CD4-positive, alpha-beta T cell (primary cell): ENCODE measurements around the gene LYSMD1. TPM values are rescaled to one million over a fixed set of nuclear protein-coding genes. Genes with fewer than 3 reads are reported as not detected.

Experiments
- ATAC-seq: fragments of 200-7000 bp; cut with Tn5 transposase; one replicate; pipeline ENCODE4 v1.10.0; 2022; ENCODE audit warnings: mild to moderate bottlenecking; ENCODE audit not compliant: poor library complexity
- CTCF ChIA-PET: fragments of 350-600 bp; sonication (Branson Sonifier 250); formaldehyde crosslinking; loops from one replicate; lab custom pipeline; 2021; ENCODE audit warnings: antibody characterized with exemption, inconsistent platforms; lab: Charles Lee
- POLR2A ChIA-PET: fragments of 350-600 bp; sonication (Branson Sonifier 250); formaldehyde crosslinking; loops from one replicate; lab custom pipeline; 2021; ENCODE audit warnings: antibody characterized with exemption, inconsistent platforms; lab: Charles Lee
- DNase-seq, 14 experiments: peaks; one replicate each; pipeline ENCODE4 v3.0.0-alpha.2; 2013 to 2020; ENCODE audit warnings: mixed read lengths in 2 of 14
- H3K27ac ChIP-seq, 2 donors: one replicate each; pipeline versions ENCODE4 v1.5.1 to v1.7.0; 2013; ENCODE audit warnings: low read length in 2 of 2, low read depth in 1 of 2, mild to moderate bottlenecking in 1 of 2
- H3K27me3 ChIP-seq, 2 experiments: 1 replicate in 1 of 2; 2 replicates in 1 of 2; pipeline versions ENCODE4 v1.6.1 to v1.7.0; 2013; ENCODE audit warnings: low read length in 2 of 2, control low read depth in 1 of 2, mild to moderate bottlenecking in 1 of 2, moderate library complexity in 1 of 2; ENCODE audit not compliant: insufficient read depth in 2 of 2, control insufficient read depth in 1 of 2
- H3K36me3 ChIP-seq: one replicate; pipeline ENCODE4 v1.6.1; 2013; ENCODE audit warnings: low read length, control low read depth; ENCODE audit not compliant: insufficient read depth
- H3K4me1 ChIP-seq: one replicate; pipeline ENCODE4 v1.6.1; 2013; ENCODE audit warnings: low read length, control low read depth; ENCODE audit not compliant: insufficient read depth
- H3K4me3 ChIP-seq: one replicate; pipeline ENCODE4 v1.5.1; 2013; ENCODE audit warnings: mild to moderate bottlenecking, low read length, moderate library complexity
- H3K9me3 ChIP-seq, 2 experiments: 1 replicate in 1 of 2; 2 replicates in 1 of 2; pipeline versions ENCODE4 v1.6.1 to v1.7.0; 2013; ENCODE audit warnings: low read length in 2 of 2, mild to moderate bottlenecking in 2 of 2, control low read depth in 1 of 2, moderate library complexity in 1 of 2; ENCODE audit not compliant: control insufficient read depth in 1 of 2, insufficient read depth in 1 of 2
- H3K27ac Mint-ChIP-seq: one replicate; pipeline ENCODE4 v1.8.0; 2020; ENCODE audit warnings: mixed read lengths
- H3K27me3 Mint-ChIP-seq: one replicate; pipeline ENCODE4 v1.8.0; 2021; ENCODE audit warnings: mixed read lengths
- H3K36me3 Mint-ChIP-seq: one replicate; pipeline ENCODE4 v1.8.0; 2021; ENCODE audit warnings: low read depth, mixed read lengths
- H3K4me1 Mint-ChIP-seq: one replicate; pipeline ENCODE4 v1.8.0; 2021; ENCODE audit warnings: low read depth, mixed read lengths
- H3K4me3 Mint-ChIP-seq: one replicate; pipeline ENCODE4 v1.8.0; 2020; ENCODE audit warnings: mild to moderate bottlenecking, mixed read lengths
- H3K9me3 Mint-ChIP-seq: one replicate; pipeline ENCODE4 v1.8.0; 2020; ENCODE audit warnings: mixed read lengths
- CTCF ChIP-seq: fragments of 200-600 bp; IDR thresholded peaks from one replicate; pipeline ENCODE4 v1.8.0; 2022; ENCODE audit warnings: antibody characterized with exemption, mild to moderate bottlenecking
- intact Hi-C, 2 experiments: fragments of 100-400 bp; cut with DNase I in 1 of 2; cut with micrococcal nuclease in 1 of 2; formaldehyde crosslinking; loops; one replicate each; pipeline versions ENCODE4 v1.15.1 to v1.9.0; 2023 to 2025; cut with DNase I, micrococcal nuclease
- total RNA-seq, 174 experiments: library from RNA in 2 of 174; stranded (reverse) in 2 of 174; gene quantifications; one replicate each; pipeline ENCODE4 v1.2.3 and lab custom pipeline; 2021 to 2026

The LYSMD1 gene
- total RNA-seq, 2 experiments from 2014 or later: 0.55 to 0.67 TPM

GRCh38 chr1:151130987-151131586 lies 34.6 kb downstream of the LYSMD1 start:
- intact Hi-C loops: no loop called here

DNA sequence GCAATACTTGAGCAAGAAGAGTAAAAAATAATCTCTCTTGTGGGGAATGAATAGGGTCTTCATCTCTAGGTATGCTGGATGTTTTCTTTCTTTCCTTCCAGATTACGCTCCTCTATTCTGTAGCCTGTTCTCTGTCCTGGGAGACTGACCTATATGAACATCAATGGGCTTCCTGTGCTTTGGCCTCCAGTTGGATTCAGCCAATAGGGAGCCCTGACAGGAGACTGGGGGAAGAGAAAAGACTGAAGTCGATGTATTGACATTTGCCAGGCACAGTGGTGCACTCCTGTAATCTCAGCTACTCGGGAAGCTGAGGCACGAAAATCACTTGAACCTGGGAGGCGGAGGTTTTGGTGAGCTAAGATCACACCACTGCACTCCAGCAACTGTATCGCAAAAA lies 36.9 kb downstream of the LYSMD1 start:
- Mint-ChIP-seq H3K27me3 (no peaks in the 10 kb centered on the region), H3K27ac (no peak overlapping the region), H3K9me3 (no peaks in the 10 kb centered on the region), H3K36me3 (peaks cover 18% of the 10 kb centered on the region), H3K4me3 (no peak overlapping the region), H3K4me1 (peaks cover 23% of the 10 kb centered on the region)
- Histone ChIP-seq H3K27ac (no peak overlapping the region), H3K4me1 (peaks cover 20% of the 10 kb centered on the region), H3K36me3 (peaks cover 6% of the 10 kb centered on the region), H3K9me3 (peaks cover 0 to 8% of the 10 kb centered on the region in 2 experiments), H3K4me3 (no peak overlapping the region), H3K27me3 (peaks cover 0 to 9% of the 10 kb centered on the region in 2 experiments)
- intact Hi-C loops: no loop called here
- ATAC-seq (no peak), DNase-seq (no peak)
- no peak for TF ChIP-seq CTCF
- ChIA-PET POLR2A (no interaction called here), CTCF (interaction anchor here (0.6 to 0.7 kb wide), 3 partner anchors 27 to 150 kb away, joined by 3 to 5 read pairs (median 4); no protein-coding TSS in a partner anchor)

More at GRCh38 chr1:151130987-151131586, 34.6 kb downstream of the LYSMD1 start:
- peak; percentile 58 to 88 (median 76) for DNase-seq
- Mint-ChIP-seq H3K4me3 (peak overlapping the region; percentile 86), H3K27ac (peak overlapping the region; percentile 88), H3K9me3 (no peaks in the 10 kb centered on the region), H3K27me3 (no peaks in the 10 kb centered on the region), H3K36me3 (peaks cover 15% of the 10 kb centered on the region), H3K4me1 (peaks cover 15% of the 10 kb centered on the region)
- CTCF ChIA-PET: interaction anchor here (0.8 to 1.1 kb wide), 3 partner anchors 11 to 106 kb away, joined by 3 read pairs; no protein-coding TSS in a partner anchor
- Histone ChIP-seq H3K4me3 (peak overlapping the region; percentile 48), H3K4me1 (peaks cover 16% of the 10 kb centered on the region), H3K27me3 (peaks cover 0 to 9% of the 10 kb centered on the region in 2 experiments), H3K36me3 (no peaks in the 10 kb centered on the region), H3K9me3 (peaks cover 0 to 8% of the 10 kb centered on the region in 2 experiments), H3K27ac (peak overlapping the region in 1 of 2 donors; percentile 10)
- ATAC-seq: peak; percentile 100
- no peak for TF ChIP-seq CTCF
- POLR2A ChIA-PET: interaction anchor here (0.5 to 3.0 kb wide), 17 partner anchors 8 to 832 kb away, joined by 3 to 40 read pairs (median 5); partner anchors contain the start of genes CDC42SE1, LYSMD1, SCNM1 and TNFAIP8L2

- CTCF ChIA-PET: no interaction called here
These were observed 40.8 kb downstream of the LYSMD1 start for GRCh38 chr1:151124763-151125403.

More at GRCh38 chr1:151124763-151125403, 40.8 kb downstream of the LYSMD1 start:
- no peak overlapping the region for H3K27ac ChIP-seq
- Mint-ChIP-seq H3K4me3 (no peak overlapping the region), H3K27me3 (no peaks in the 10 kb centered on the region), H3K9me3 (no peaks in the 10 kb centered on the region), H3K36me3 (peaks cover 41% of the 10 kb centered on the region), H3K4me1 (peaks cover 8% of the 10 kb centered on the region), H3K27ac (peak overlapping the region; percentile 38)
- no peak for TF ChIP-seq CTCF
- H3K27me3 ChIP-seq: peaks cover 0 to 2% of the 10 kb centered on the region in 2 experiments
- H3K36me3 ChIP-seq: peaks cover 19% of the 10 kb centered on the region
- no peak overlapping the region for H3K4me3 ChIP-seq
- peaks cover 4% of the 10 kb centered on the region for H3K4me1 ChIP-seq
- H3K9me3 ChIP-seq: no peaks in the 10 kb centered on the region
- DNase-seq (peak in 1 of 14 experiments; percentile 18), ATAC-seq (no peak)
- intact Hi-C loops: no loop called here
- POLR2A ChIA-PET: no interaction called here
